ENCODE data around the gene LARP4B.

Gene LARP4B

GRCh38 chr10:855079-855478, 76.4 kb downstream of the LARP4B start:
- TF ChIP-seq ZNF791 (tag by site-specific recombination; IDR thresholded peaks at IDR 0.05) (no peak), HOXD13 (CRISPR knock-in tag; IDR thresholded peaks at IDR 0.05; ENCODE audit: borderline replicate concordance) (no peak), ZNF549 (tag by site-specific recombination; IDR thresholded peaks at IDR 0.05) (no peak), KLF16 (tag by site-specific recombination; IDR thresholded peaks at IDR 0.05) (no peak), ZNF311 (tag by site-specific recombination; IDR thresholded peaks at IDR 0.05; ENCODE audit: borderline replicate concordance) (no peak), ZNF785 (tag by site-specific recombination; IDR thresholded peaks at IDR 0.05) (no peak), PRDM1 (tag by site-specific recombination; IDR thresholded peaks at IDR 0.05) (peak; percentile 55)
- ChIA-PET CTCF (interaction anchor here (0.7 kb wide), 1 partner anchor 65 kb away, joined by 3 read pairs; no protein-coding TSS in a partner anchor), POLR2A (no interaction called here)
- H3K4me3 ChIP-seq (ENCODE audit: low read depth, low read length): no peak overlapping the region
- H3K4me1 ChIP-seq (ENCODE audit: control insufficient read depth, insufficient read depth, low read length): 0 out of 2 replicates have a peak, but pooled peaks cover 3% of the 10 kb centered on the region
- H3K27ac ChIP-seq (ENCODE audit: extremely low read depth, low read depth, low read length): no peak overlapping the region
- peaks cover 34 to 59% of the 10 kb centered on the region in 2 experiments for H3K36me3 ChIP-seq (ENCODE audit: control insufficient read depth in 2 of 2, insufficient read depth in 1 of 2, low read length in 2 of 2)
- no peaks in the 10 kb centered on the region for H3K9me3 ChIP-seq (ENCODE audit: control insufficient read depth, insufficient read depth, low read depth, low read length)

- POLR2A ChIA-PET: no interaction called here
- CTCF ChIA-PET: no interaction called here
- no peak overlapping the region for H3K27ac ChIP-seq (ENCODE audit: extremely low read depth, low read depth, low read length)
- no peaks in the 10 kb centered on the region for H3K9me3 ChIP-seq (ENCODE audit: control insufficient read depth, insufficient read depth, low read depth, low read length)
- H3K4me1 ChIP-seq (ENCODE audit: control insufficient read depth, insufficient read depth, low read length): 0 out of 2 replicates have a peak, but pooled peaks cover 3% of the 10 kb centered on the region
- no peak for TF ChIP-seq ZNF37A (tag by site-specific recombination; IDR thresholded peaks at IDR 0.05)
- TF ChIP-seq ZNF114 (tag by site-specific recombination; IDR thresholded peaks at IDR 0.05): no peak
- TF ChIP-seq ZNF350 (tag by site-specific recombination; IDR thresholded peaks at IDR 0.05): no peak
- TF ChIP-seq AEBP2 (tag by site-specific recombination; IDR thresholded peaks at IDR 0.05; ENCODE audit: borderline replicate concordance): no peak
- TF ChIP-seq MZF1 (tag by site-specific recombination; IDR thresholded peaks at IDR 0.05; ENCODE audit: borderline replicate concordance): no peak
- no peak for TF ChIP-seq ZBTB1 (tag by site-specific recombination; IDR thresholded peaks at IDR 0.05)
- no peak for TF ChIP-seq ZNF391 (tag by site-specific recombination; IDR thresholded peaks at IDR 0.05; ENCODE audit: borderline replicate concordance, low read depth)
- no peak for TF ChIP-seq ZSCAN23 (tag by site-specific recombination; IDR thresholded peaks at IDR 0.05)
- no peak for TF ChIP-seq ZNF223 (tag by site-specific recombination; IDR thresholded peaks at IDR 0.05)
- TF ChIP-seq ZNF510 (tag by site-specific recombination; IDR thresholded peaks at IDR 0.05; ENCODE audit: insufficient replicate concordance): no peak
- no peak for TF ChIP-seq PBX3 (CRISPR knock-in tag; IDR thresholded peaks at IDR 0.05)
- TF ChIP-seq ZNF629 (tag by site-specific recombination; IDR thresholded peaks at IDR 0.05): no peak
- TF ChIP-seq ZNF621 (tag by site-specific recombination; IDR thresholded peaks at IDR 0.05): no peak
- no peak for TF ChIP-seq ZNF560 (tag by site-specific recombination; IDR thresholded peaks at IDR 0.05; ENCODE audit: borderline replicate concordance)
- TF ChIP-seq ZNF501 (tag by site-specific recombination; IDR thresholded peaks at IDR 0.05): no peak
- TF ChIP-seq ZNF302 (tag by site-specific recombination; IDR thresholded peaks at IDR 0.05; ENCODE audit: low read depth): no peak
- no peak overlapping the region for H3K4me3 ChIP-seq (ENCODE audit: low read depth, low read length)
- H3K36me3 ChIP-seq (ENCODE audit: control insufficient read depth in 2 of 2, insufficient read depth in 1 of 2, low read length in 2 of 2): peaks cover 23 to 57% of the 10 kb centered on the region in 2 experiments
Measured at GRCh38 chr10:853017-853416, 78.5 kb downstream of the LARP4B start.
